Activated T-helper 1 cell treated with anti-CD3 and anti-CD28 coated beads, Interleukin-12 subunit alpha, Interleukin-12 subunit beta, Interleukin-2, Interleukin-4 antibody, amounts not matched to agents 30 ng/mL and 10 ng/mL and 1 ng/mL, durations not matched to agents 14 hours and 24 hours and 36 hours (primary cell): ENCODE results near the gene APBA2. TPM values are rescaled to one million over a fixed set of nuclear protein-coding genes. Genes with fewer than 3 reads are reported as not detected.
"Not testable (repeated sequence)": the region's sequence is repeated elsewhere in the genome, so short reads cannot be mapped to it uniquely, and the experiment has no call there.

Source experiments
- DNase-seq: peaks from one replicate; pipeline ENCODE4 v3.0.0; 2021; ENCODE audit warnings: low spot score
- H3K27ac Mint-ChIP-seq: one replicate; pipeline ENCODE4 v1.8.0; 2021; ENCODE audit warnings: mild to moderate bottlenecking, mixed read lengths
- H3K27me3 Mint-ChIP-seq: one replicate; pipeline ENCODE4 v1.8.0; 2022; ENCODE audit warnings: mild to moderate bottlenecking, moderate library complexity, mixed read lengths; ENCODE audit not compliant: insufficient read depth
- H3K36me3 Mint-ChIP-seq: one replicate; pipeline ENCODE4 v1.8.0; 2021; ENCODE audit warnings: low read depth, mixed read lengths
- H3K4me1 Mint-ChIP-seq: one replicate; pipeline ENCODE4 v1.8.0; 2021; ENCODE audit warnings: low read depth, mixed read lengths
- H3K4me3 Mint-ChIP-seq: one replicate; pipeline ENCODE4 v1.8.0; 2021; ENCODE audit warnings: mild to moderate bottlenecking, moderate library complexity, mixed read lengths
- H3K9me3 Mint-ChIP-seq: one replicate; pipeline ENCODE4 v1.8.0; 2021; ENCODE audit warnings: mixed read lengths
- intact Hi-C: fragments of 100-400 bp; cut with micrococcal nuclease; formaldehyde crosslinking; loops from one replicate; pipeline ENCODE4 v1.15.1; 2024
- total RNA-seq: library from RNA; stranded (reverse); gene quantifications from 2 replicates; pipeline ENCODE4 v1.2.3, GENCODE V29; 2022

Gene APBA2
- total RNA-seq, 1 donor from 2014 or later = 0.80 TPM

- DNase-seq = no peak
- peaks cover 44% of the 10 kb centered on the region for H3K27me3 Mint-ChIP-seq
- H3K4me1 Mint-ChIP-seq = no peaks in the 10 kb centered on the region
- no peak overlapping the region for H3K27ac Mint-ChIP-seq
- peaks cover 2% of the 10 kb centered on the region for H3K36me3 Mint-ChIP-seq
- H3K4me3 Mint-ChIP-seq = no peak overlapping the region
- intact Hi-C loops = no loop called here
- H3K9me3 Mint-ChIP-seq = no peaks in the 10 kb centered on the region
These were observed 1.4 kb upstream of the APBA2 start for GRCh38 chr15:28884151-28884940.

GRCh38 chr15:28885128-28885629 is 595 bp upstream of the APBA2 start:
- H3K9me3 Mint-ChIP-seq = no peaks in the 10 kb centered on the region
- H3K27ac Mint-ChIP-seq = no peak overlapping the region
- intact Hi-C loops = no loop called here
- peaks cover 5% of the 10 kb centered on the region for H3K4me1 Mint-ChIP-seq
- H3K27me3 Mint-ChIP-seq = peaks cover 45% of the 10 kb centered on the region
- H3K4me3 Mint-ChIP-seq = peak overlapping the region; percentile 42
- peaks cover 2% of the 10 kb centered on the region for H3K36me3 Mint-ChIP-seq
- DNase-seq = no peak

DNA sequence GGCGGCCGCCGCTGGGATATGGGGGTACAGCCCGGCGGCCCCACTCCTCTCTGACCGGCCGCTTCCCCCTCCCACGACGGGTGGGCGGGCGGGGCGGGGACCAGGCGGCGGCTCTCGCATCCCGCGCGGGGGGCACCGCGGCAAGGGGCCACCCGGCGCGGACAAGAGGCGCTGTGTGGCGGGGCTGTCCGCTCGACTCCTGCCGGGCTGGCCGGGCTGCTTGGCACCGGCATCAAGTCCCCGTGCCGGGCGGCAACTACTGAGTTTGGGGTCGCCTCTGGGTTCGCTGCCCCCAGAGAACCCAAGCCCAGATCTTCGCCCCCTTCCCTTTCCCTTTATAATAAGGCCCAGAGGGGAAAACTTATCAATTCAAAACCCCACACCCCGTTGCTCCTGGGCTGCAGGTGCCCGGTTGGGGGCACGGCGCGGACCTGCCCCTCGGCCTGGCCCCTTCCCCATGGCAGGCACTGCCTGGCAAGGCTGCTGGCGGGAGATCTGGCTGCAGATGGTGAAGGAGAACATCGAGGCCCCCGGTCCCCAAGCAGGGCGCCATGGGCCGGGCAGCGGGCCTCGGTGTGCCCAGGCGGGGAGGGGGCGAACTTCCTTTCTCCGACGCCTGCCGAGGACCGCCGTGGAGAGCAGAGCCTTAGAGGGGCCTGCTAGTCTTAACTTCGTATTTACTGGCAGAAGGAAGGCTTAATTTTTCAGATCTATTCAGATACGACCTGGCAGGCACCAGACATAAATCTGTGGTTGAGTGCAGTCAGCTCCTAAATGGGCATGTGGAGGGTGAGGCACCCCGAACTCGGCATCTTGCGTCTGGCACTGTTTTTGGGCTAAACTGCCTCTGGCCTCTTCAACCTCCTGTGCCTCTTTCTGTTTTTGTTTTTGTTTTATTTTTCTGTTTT is 911 bp downstream of the APBA2 start:
- intact Hi-C loops = no loop called here
- peaks cover 44% of the 10 kb centered on the region for H3K27me3 Mint-ChIP-seq
- no peak for DNase-seq
- H3K9me3 Mint-ChIP-seq = no peaks in the 10 kb centered on the region
- peak overlapping the region; percentile 34 for H3K27ac Mint-ChIP-seq
- peaks cover 2% of the 10 kb centered on the region for H3K36me3 Mint-ChIP-seq
- peak overlapping the region; percentile 61 for H3K4me3 Mint-ChIP-seq
- H3K4me1 Mint-ChIP-seq = peaks cover 20% of the 10 kb centered on the region

- Mint-ChIP-seq H3K27me3 (peaks cover 44% of the 10 kb centered on the region), H3K4me3 (peak overlapping the region; percentile 61), H3K4me1 (peaks cover 25% of the 10 kb centered on the region), H3K27ac (peak overlapping the region; percentile 34), H3K9me3 (no peaks in the 10 kb centered on the region), H3K36me3 (peaks cover 2% of the 10 kb centered on the region)
- intact Hi-C loops = no loop called here
- no peak for DNase-seq
These were observed 1.8 kb downstream of the APBA2 start for GRCh38 chr15:28887339-28888174.

GRCh38 chr15:28888302-28888894 is 2.6 kb downstream of the APBA2 start:
- Mint-ChIP-seq H3K27ac (no peak overlapping the region), H3K9me3 (no peaks in the 10 kb centered on the region), H3K27me3 (peaks cover 36% of the 10 kb centered on the region), H3K4me3 (no peak overlapping the region), H3K36me3 (peaks cover 2% of the 10 kb centered on the region), H3K4me1 (peaks cover 30% of the 10 kb centered on the region)
- intact Hi-C loops = no loop called here
- no peak for DNase-seq

GRCh38 chr15:28888900-28889299 is 3.1 kb downstream of the APBA2 start:
- H3K36me3 Mint-ChIP-seq = peaks cover 2% of the 10 kb centered on the region
- H3K27ac Mint-ChIP-seq = no peak overlapping the region
- DNase-seq = no peak
- H3K27me3 Mint-ChIP-seq = peaks cover 35% of the 10 kb centered on the region
- no peak overlapping the region for H3K4me3 Mint-ChIP-seq
- H3K9me3 Mint-ChIP-seq = no peaks in the 10 kb centered on the region
- H3K4me1 Mint-ChIP-seq = peaks cover 30% of the 10 kb centered on the region
- intact Hi-C loops = no loop called here

GRCh38 chr15:28889346-28889745 is 3.6 kb downstream of the APBA2 start:
- Mint-ChIP-seq H3K4me3 (no peak overlapping the region), H3K9me3 (no peaks in the 10 kb centered on the region), H3K4me1 (peaks cover 30% of the 10 kb centered on the region), H3K27me3 (peaks cover 30% of the 10 kb centered on the region), H3K36me3 (peaks cover 2% of the 10 kb centered on the region), H3K27ac (no peak overlapping the region)
- no peak for DNase-seq
- intact Hi-C loops = no loop called here

- intact Hi-C loops, H3K4me3 Mint-ChIP-seq, H3K36me3 Mint-ChIP-seq, H3K27ac Mint-ChIP-seq, H3K9me3 Mint-ChIP-seq, DNase-seq: not testable (repeated sequence)
- peaks cover 26% of the 10 kb centered on the region for H3K27me3 Mint-ChIP-seq
- H3K4me1 Mint-ChIP-seq = peaks cover 30% of the 10 kb centered on the region
These were observed 4.1 kb downstream of the APBA2 start for GRCh38 chr15:28889871-28890270.

- peaks cover 22% of the 10 kb centered on the region for H3K27me3 Mint-ChIP-seq
- peak overlapping the region; percentile 31 for H3K27ac Mint-ChIP-seq
- H3K9me3 Mint-ChIP-seq, DNase-seq, H3K36me3 Mint-ChIP-seq, intact Hi-C loops: not testable (repeated sequence)
- peaks cover 30% of the 10 kb centered on the region for H3K4me1 Mint-ChIP-seq
- peak overlapping the region; percentile 10 for H3K4me3 Mint-ChIP-seq
These were observed 4.5 kb downstream of the APBA2 start for GRCh38 chr15:28890291-28890690.

DNA sequence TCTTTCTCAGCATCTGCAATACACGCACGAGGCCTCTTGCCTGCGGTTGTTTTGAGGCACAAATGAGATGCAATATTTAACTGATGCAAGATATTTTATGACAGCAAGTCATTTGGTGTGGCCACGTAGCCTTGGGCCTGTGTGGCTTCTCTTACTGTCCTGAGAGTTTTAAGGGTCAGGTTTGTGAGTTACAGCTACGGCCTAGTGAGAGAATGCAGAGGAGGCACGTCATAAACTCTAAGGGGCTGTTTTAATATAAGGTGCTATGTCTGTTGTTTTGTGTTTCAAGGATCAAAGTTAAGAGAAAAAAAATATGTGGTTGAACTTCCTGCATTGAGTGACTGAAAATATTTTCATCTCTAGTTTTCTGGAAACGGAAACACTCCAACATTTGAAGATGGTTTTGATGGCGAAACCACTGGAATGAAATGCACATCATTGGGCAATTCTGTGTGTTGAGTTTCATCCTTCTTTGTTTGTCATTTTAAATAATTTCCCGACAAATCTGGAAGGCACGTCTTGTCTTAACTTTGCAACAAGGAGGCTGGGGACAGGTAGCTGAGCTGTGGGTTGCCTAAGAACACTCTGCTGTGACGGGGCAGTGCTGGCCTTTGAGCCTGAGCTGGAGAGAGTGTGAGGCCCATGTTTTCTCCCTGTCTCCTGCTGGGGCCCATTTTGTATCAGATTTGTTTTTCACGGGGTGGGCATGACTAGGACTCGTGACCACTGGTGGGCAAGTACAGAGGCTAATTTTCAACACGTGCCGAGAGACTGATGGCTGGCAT is 5.1 kb downstream of the APBA2 start:
- intact Hi-C loops = no loop called here
- peaks cover 30% of the 10 kb centered on the region for H3K4me1 Mint-ChIP-seq

GRCh38 chr15:28891588-28891987 is 5.8 kb downstream of the APBA2 start:
- H3K27ac Mint-ChIP-seq = no peak overlapping the region
- peaks cover 24% of the 10 kb centered on the region for H3K27me3 Mint-ChIP-seq
- no peak for DNase-seq
- H3K4me3 Mint-ChIP-seq = no peak overlapping the region
- peaks cover 2% of the 10 kb centered on the region for H3K36me3 Mint-ChIP-seq
- H3K9me3 Mint-ChIP-seq = no peaks in the 10 kb centered on the region
- intact Hi-C loops = no loop called here
- H3K4me1 Mint-ChIP-seq = peaks cover 30% of the 10 kb centered on the region

More for the DNA sequence above, 5.1 kb downstream of the APBA2 start:
- no peak for DNase-seq
- peaks cover 2% of the 10 kb centered on the region for H3K36me3 Mint-ChIP-seq
- H3K27me3 Mint-ChIP-seq = peaks cover 24% of the 10 kb centered on the region
- peak overlapping the region; percentile 31 for H3K4me3 Mint-ChIP-seq
- peak overlapping the region; percentile 32 for H3K27ac Mint-ChIP-seq
- H3K9me3 Mint-ChIP-seq = no peaks in the 10 kb centered on the region
